ENCODE results near the gene LAMB3. TPM values are rescaled to one million over a fixed set of nuclear protein-coding genes. Genes with fewer than 3 reads are reported as not detected.

The LAMB3 gene
- total RNA-seq, 1 donor from 2014 or later, result 17.0 TPM

GRCh38 chr1:209670441-209671082 is 18.3 kb upstream of the LAMB3 start:
- DNase-seq (ENCODE audit: extremely low spot score, unreplicated experiment), result no peak
- H3K27ac Mint-ChIP-seq, result no peak overlapping the region
- TF ChIP-seq, protein P1, sequence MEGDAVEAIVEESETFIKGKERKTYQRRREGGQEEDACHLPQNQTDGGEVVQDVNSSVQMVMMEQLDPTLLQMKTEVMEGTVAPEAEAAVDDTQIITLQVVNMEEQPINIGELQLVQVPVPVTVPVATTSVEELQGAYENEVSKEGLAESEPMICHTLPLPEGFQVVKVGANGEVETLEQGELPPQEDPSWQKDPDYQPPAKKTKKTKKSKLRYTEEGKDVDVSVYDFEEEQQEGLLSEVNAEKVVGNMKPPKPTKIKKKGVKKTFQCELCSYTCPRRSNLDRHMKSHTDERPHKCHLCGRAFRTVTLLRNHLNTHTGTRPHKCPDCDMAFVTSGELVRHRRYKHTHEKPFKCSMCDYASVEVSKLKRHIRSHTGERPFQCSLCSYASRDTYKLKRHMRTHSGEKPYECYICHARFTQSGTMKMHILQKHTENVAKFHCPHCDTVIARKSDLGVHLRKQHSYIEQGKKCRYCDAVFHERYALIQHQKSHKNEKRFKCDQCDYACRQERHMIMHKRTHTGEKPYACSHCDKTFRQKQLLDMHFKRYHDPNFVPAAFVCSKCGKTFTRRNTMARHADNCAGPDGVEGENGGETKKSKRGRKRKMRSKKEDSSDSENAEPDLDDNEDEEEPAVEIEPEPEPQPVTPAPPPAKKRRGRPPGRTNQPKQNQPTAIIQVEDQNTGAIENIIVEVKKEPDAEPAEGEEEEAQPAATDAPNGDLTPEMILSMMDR (conservative IDR thresholded peaks at IDR 0.05), result no peak
- H3K4me1 Mint-ChIP-seq (ENCODE audit: unreplicated experiment), result peaks cover 11% of the 10 kb centered on the region
- H3K4me3 Mint-ChIP-seq, result no peak overlapping the region
- peaks cover 5% of the 10 kb centered on the region for H3K9me3 Mint-ChIP-seq
- H3K36me3 Mint-ChIP-seq, result peaks cover 3% of the 10 kb centered on the region
- H3K27me3 Mint-ChIP-seq, result peaks cover 56% of the 10 kb centered on the region

DNA sequence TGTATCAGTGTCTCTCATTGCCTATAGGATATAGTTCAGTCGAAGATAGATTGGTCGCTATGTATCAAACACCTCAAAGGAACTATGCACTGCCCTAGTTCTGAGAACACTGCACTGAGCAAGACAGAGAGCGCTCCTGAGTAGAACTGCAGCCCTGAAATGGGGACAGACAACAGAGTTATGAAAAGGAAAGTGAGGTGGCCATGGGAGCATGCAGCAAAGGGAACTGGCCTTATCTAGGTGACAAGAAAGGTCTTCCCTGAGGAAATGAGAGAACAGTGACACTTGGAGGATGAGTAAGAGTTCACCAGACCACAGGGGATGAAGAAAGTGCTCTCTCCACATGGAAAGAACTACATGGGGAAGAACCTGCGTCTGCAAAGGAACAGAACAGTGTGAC is 15.5 kb upstream of the LAMB3 start:
- H3K36me3 Mint-ChIP-seq, result no peaks in the 10 kb centered on the region
- TF ChIP-seq, protein P1 (conservative IDR thresholded peaks at IDR 0.05), result no peak
- H3K4me1 Mint-ChIP-seq (ENCODE audit: unreplicated experiment), result no peaks in the 10 kb centered on the region
- peaks cover 45% of the 10 kb centered on the region for H3K27me3 Mint-ChIP-seq
- peaks cover 8% of the 10 kb centered on the region for H3K9me3 Mint-ChIP-seq
- DNase-seq (ENCODE audit: extremely low spot score, unreplicated experiment), result no peak
- no peak overlapping the region for H3K27ac Mint-ChIP-seq
- no peak overlapping the region for H3K4me3 Mint-ChIP-seq

GRCh38 chr1:209667103-209667502 is 14.9 kb upstream of the LAMB3 start:
- Mint-ChIP-seq H3K4me1 (ENCODE audit: unreplicated experiment) (no peaks in the 10 kb centered on the region), H3K27ac (no peak overlapping the region), H3K27me3 (peaks cover 42% of the 10 kb centered on the region), H3K36me3 (no peaks in the 10 kb centered on the region), H3K9me3 (peaks cover 8% of the 10 kb centered on the region), H3K4me3 (no peak overlapping the region)
- no peak for DNase-seq (ENCODE audit: extremely low spot score, unreplicated experiment)
- TF ChIP-seq, protein P1 (conservative IDR thresholded peaks at IDR 0.05), result no peak

DNA sequence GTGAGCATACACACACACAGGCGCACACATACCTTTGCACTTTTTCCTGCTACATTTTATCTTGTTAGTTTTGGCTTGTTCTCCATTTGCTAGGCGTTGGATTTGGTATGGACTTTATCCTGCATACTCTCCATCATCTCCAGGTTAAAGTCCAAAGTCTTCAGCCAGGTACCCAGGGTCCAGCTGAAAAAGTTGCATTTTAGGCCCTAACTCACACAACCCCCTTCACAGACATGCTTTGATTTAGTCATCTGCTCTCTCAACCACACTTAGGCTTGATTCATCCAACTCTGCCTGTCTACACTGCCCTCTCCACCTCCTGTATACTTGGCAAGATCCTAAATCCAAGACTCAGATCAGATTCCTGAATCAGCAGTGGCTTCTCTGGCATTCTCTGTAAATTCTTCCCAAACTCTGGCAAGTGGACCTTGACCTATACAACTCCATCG is 10.7 kb upstream of the LAMB3 start:
- H3K27ac Mint-ChIP-seq, result no peak overlapping the region
- peaks cover 3% of the 10 kb centered on the region for H3K9me3 Mint-ChIP-seq

DNA sequence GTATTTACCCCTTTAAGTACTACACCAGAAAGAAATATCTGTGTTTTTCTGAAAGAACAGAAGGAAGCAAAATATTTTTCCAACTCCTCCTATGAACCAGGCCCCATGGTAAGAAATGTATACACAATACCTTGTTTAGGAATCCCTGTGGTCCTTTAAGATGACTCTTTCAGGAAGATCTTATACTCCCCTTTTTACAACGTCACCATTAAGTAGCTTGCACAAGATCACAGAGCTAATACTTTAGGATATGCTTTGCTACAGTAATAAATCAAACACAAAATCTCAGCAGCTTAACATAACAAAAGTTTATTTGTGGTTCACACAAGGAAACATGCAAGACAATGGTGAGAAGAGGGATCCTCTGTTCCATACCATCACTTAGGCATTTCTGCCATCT is 8.8 kb upstream of the LAMB3 start:
- Mint-ChIP-seq H3K9me3 (peaks cover 3% of the 10 kb centered on the region), H3K4me1 (ENCODE audit: unreplicated experiment) (peaks cover 26% of the 10 kb centered on the region), H3K36me3 (no peaks in the 10 kb centered on the region), H3K4me3 (no peak overlapping the region), H3K27me3 (peaks cover 34% of the 10 kb centered on the region), H3K27ac (no peak overlapping the region)
- no peak for DNase-seq (ENCODE audit: extremely low spot score, unreplicated experiment)
- TF ChIP-seq, protein P1 (conservative IDR thresholded peaks at IDR 0.05), result no peak

More for the DNA sequence above, 10.7 kb upstream of the LAMB3 start:
- Mint-ChIP-seq H3K4me1 (ENCODE audit: unreplicated experiment) (peaks cover 20% of the 10 kb centered on the region), H3K4me3 (no peak overlapping the region), H3K27me3 (peaks cover 29% of the 10 kb centered on the region), H3K36me3 (no peaks in the 10 kb centered on the region)
- TF ChIP-seq, protein P1 (conservative IDR thresholded peaks at IDR 0.05), result no peak
- no peak for DNase-seq (ENCODE audit: extremely low spot score, unreplicated experiment)

All from type B pancreatic cell (in vitro differentiated cells).